Neural cell (in vitro differentiated cells): ENCODE measurements around the gene PRRT1B.

Experiments used
- MXI1 ChIP-seq: fragments of 450-650 bp; conservative IDR thresholded peaks from 2 replicates; pipeline ENCODE4 v1.6.1; 2014; ENCODE audit warnings: antibody characterized with exemption, mild to moderate bottlenecking; ENCODE audit not compliant: poor library complexity, severe bottlenecking
- POLR2AphosphoS5 ChIP-seq: IDR thresholded peaks from 2 replicates; pipeline ENCODE4 v1.6.1; 2012
- RAD21 ChIP-seq: fragments of 450-650 bp; conservative IDR thresholded peaks from 2 replicates; pipeline ENCODE4 v1.6.1; 2014; ENCODE audit warnings: antibody characterized with exemption, mild to moderate bottlenecking, moderate library complexity
- TAF1 ChIP-seq: IDR thresholded peaks from 2 replicates; pipeline ENCODE4 v1.6.1; 2012; ENCODE audit warnings: low read depth
- TF ChIP-seq, protein P1 (sequence below): fragments of 450-650 bp; IDR thresholded peaks from 2 replicates; pipeline ENCODE4 v1.5.1; 2014; ENCODE audit warnings: antibody characterized with exemption, mild to moderate bottlenecking, moderate library complexity; ENCODE audit not compliant: poor library complexity, severe bottlenecking

DNA sequence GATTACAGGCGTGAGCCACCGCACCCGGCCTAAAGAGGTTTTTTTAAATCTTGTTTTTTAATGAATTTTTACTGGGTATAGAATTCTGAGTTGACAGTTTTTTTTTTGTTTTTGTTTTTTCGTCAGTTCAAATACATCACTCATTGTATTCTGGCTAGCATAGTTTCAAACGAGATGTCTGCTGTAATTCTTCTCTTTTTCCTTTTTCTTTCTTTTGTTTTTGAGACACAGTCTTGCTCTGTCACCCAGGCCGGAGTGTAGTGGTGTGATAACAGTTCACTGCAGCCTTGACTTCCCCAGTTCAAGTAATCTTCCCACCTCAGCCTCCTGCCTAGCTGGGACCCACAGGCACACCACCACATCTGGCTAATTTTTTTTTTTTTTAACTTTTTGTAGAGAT lies 2.2 kb upstream of the PRRT1B start:
- TF ChIP-seq, protein P1, sequence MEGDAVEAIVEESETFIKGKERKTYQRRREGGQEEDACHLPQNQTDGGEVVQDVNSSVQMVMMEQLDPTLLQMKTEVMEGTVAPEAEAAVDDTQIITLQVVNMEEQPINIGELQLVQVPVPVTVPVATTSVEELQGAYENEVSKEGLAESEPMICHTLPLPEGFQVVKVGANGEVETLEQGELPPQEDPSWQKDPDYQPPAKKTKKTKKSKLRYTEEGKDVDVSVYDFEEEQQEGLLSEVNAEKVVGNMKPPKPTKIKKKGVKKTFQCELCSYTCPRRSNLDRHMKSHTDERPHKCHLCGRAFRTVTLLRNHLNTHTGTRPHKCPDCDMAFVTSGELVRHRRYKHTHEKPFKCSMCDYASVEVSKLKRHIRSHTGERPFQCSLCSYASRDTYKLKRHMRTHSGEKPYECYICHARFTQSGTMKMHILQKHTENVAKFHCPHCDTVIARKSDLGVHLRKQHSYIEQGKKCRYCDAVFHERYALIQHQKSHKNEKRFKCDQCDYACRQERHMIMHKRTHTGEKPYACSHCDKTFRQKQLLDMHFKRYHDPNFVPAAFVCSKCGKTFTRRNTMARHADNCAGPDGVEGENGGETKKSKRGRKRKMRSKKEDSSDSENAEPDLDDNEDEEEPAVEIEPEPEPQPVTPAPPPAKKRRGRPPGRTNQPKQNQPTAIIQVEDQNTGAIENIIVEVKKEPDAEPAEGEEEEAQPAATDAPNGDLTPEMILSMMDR = no peak
- TF ChIP-seq POLR2AphosphoS5 = no peak
- no peak for TF ChIP-seq TAF1
- no peak for TF ChIP-seq RAD21
- TF ChIP-seq MXI1 = no peak
